Epithelial cell of proximal tubule (primary cell): ENCODE data around the gene CCDC34. TPM values are rescaled to one million over a fixed set of nuclear protein-coding genes. Genes with fewer than 3 reads are reported as not detected.

Experiments
- DNase-seq: peaks from one replicate; pipeline ENCODE4 v3.0.0-alpha.2; 2011; ENCODE audit warnings: low read depth
- H3K4me3 ChIP-seq: 2 replicates; pipeline ENCODE4 v1.5.1; 2011; ENCODE audit warnings: low read depth, mild to moderate bottlenecking, low read length
- CTCF ChIP-seq: conservative IDR thresholded peaks from 2 replicates; pipeline ENCODE4 v1.5.1; 2012; ENCODE audit warnings: low read depth, mild to moderate bottlenecking, low read length
- total RNA-seq: library from RNA; depleted of rRNA; stranded (reverse); fragments of >200 nt; gene quantifications from 2 replicates; pipeline ENCODE4 v1.2.3, GENCODE V29; 2015

Gene CCDC34
- total RNA-seq, 1 donor from 2014 or later, result 5.7 TPM

GRCh38 chr11:27355575-27356104 is 7.4 kb downstream of the CCDC34 start:
- no peak for DNase-seq
- TF ChIP-seq CTCF, result no peak
- H3K4me3 ChIP-seq, result no peak overlapping the region

DNA sequence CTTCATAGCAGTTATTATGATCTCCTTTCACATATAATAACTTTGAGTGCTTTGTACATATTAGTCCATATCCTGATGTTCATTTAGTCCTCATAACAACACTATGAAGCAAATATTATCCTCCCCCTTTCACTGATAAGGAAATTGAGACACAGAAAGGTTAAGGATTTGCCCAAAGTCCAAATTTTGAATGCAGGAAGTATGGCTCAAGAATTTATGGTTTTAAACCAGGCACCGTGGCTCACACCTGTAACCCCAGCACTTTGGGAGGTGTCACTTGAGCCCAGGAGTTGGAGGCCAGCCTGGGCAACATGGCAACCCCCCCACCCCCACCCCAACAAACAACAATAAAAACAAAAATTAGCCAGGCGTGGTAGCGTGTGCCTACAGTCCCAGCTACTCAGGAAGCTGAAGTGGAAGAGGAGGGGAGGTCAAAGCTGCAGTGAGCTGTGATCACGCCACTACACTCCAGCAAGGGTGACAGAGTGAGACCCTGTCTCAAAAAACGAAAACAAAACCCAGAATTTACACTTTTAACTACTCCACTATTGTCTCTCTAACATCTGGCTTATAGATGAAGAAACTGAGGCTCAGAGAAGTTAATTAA is 8.6 kb downstream of the CCDC34 start:
- no peak for DNase-seq
- no peak for TF ChIP-seq CTCF
- no peak overlapping the region for H3K4me3 ChIP-seq

DNA sequence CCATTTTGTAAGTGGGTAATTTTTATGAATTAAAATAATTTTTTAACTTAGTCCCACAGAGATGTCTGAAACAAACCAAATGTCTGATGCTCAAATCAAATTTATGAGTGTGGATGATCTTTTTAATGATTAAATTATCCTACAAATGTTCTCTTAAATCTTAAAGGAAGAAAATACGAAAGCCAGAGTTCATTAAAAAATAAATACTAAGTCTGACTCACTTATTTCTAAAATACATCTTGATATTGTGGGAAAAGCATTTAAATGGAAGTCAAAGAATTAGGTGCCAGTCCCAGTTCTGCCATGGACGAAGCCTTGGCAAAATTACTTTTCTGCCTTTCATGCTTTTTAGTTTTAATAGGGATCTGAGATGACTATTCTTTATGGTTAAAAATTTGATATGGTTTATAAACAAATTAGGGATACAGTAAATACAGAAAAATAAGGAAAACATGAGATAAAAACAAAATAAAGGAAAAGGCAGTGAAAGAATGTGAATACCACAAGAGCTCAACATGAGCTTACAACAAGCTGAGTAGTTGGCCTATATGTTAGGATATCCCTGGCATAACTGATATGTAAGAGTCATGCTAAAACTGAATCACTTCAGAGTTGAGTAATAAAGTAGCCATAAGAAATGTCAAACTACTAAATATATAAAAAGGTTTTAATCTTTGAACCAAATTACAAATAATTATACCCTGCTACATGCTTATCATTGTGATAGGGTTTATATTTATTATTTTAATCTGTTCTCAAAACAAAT is 9.2 kb downstream of the CCDC34 start:
- no peak overlapping the region for H3K4me3 ChIP-seq
- no peak for DNase-seq
- TF ChIP-seq CTCF, result no peak

DNA sequence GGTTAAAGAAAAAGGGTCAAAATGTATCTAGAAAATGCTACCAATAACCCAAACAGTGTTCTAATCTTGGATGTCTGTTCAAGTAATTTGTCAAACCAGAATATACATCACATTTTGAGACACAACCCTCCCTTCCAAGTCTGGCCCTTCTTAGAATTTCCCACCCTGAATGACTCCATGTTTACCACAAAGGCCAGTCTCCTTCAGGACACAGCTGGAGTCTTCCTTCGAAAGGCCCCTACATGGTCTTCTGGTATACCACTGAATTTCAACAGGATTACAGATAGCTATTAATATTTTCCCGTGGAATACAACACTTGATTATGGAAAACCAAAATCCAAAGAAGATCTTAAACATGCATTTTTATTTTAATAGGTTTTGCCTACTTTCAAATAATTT is 10.2 kb downstream of the CCDC34 start:
- H3K4me3 ChIP-seq, result no peak overlapping the region
- no peak for DNase-seq
- TF ChIP-seq CTCF, result no peak

DNA sequence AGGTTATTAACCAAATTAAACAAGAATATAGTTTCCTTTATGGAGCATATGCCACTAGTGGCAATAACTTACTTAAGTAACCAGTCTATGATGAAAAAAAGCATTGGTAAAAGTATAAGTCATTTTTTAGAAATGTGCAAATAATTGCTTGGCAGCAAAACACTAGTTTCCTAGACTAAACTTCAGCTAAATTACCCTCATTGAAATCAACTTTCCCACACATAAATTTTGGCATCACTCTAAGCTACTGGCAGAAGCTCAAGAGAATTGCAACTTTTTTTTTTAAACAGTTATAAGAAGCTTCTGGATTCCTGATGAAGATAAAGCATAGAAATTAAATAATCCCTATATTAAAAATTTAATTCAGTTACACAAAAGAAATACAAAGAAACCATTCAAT is 12.5 kb downstream of the CCDC34 start:
- no peak for TF ChIP-seq CTCF
- H3K4me3 ChIP-seq, result no peak overlapping the region
- no peak for DNase-seq

DNA sequence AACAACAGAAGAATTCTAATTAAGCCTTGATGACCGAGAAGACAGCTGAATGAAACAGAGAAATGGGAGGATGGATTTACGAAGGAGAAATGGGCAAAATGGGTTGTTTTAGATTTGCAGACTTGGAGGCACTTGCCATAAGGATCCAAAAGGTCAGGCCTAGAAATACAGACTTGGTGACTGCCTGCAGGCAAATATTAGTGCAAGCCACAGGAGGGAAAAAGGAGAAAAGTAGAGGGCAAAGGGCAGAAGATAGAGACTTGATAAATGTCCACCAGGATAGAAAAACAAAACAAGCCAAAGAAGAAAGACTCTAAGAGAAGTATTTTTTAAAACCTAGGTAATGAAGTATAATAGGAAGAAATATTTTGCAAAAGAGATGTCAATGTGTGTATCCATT is 13.1 kb downstream of the CCDC34 start:
- no peak for TF ChIP-seq CTCF
- H3K4me3 ChIP-seq, result no peak overlapping the region
- DNase-seq, result no peak
